Natural killer cell (primary cell): ENCODE data around the gene MUC2. TPM values are rescaled to one million over a fixed set of nuclear protein-coding genes. Genes with fewer than 3 reads are reported as not detected.

Experiments
- ATAC-seq, 3 donors: fragments of 150-1000 bp in 2 of 3; fragments of 200-7000 bp in 1 of 3; cut with Tn5 transposase; 1 replicate in 1 of 3; 2 replicates in 2 of 3; pipeline ENCODE4 v1.10.0; 2021; ENCODE audit warnings: mild to moderate bottlenecking in 2 of 3, moderate library complexity in 2 of 3
- DNase-seq, 2 donors: peaks; one replicate each; pipeline versions ENCODE4 v3.0.0 to v3.0.0-alpha.2; 2013 to 2021; ENCODE audit warnings: mixed read lengths in 1 of 2
- H3K27ac ChIP-seq: one replicate; pipeline ENCODE4 v1.5.1; 2013; ENCODE audit warnings: mild to moderate bottlenecking, low read length
- H3K27me3 ChIP-seq: one replicate; pipeline ENCODE4 v1.6.1; 2013; ENCODE audit warnings: low read length; ENCODE audit not compliant: control insufficient read depth, insufficient read depth
- H3K36me3 ChIP-seq: one replicate; pipeline ENCODE4 v1.6.1; 2013; ENCODE audit warnings: low read length; ENCODE audit not compliant: control insufficient read depth, insufficient read depth
- H3K4me1 ChIP-seq: one replicate; pipeline ENCODE4 v1.6.1; 2013; ENCODE audit warnings: low read length; ENCODE audit not compliant: control insufficient read depth, insufficient read depth
- H3K4me3 ChIP-seq: one replicate; pipeline ENCODE4 v1.5.1; 2013; ENCODE audit warnings: low read length
- H3K9me3 ChIP-seq: one replicate; pipeline ENCODE4 v1.6.1; 2013; ENCODE audit warnings: low read length; ENCODE audit not compliant: control insufficient read depth, insufficient read depth
- H3K27ac Mint-ChIP-seq, 2 donors: one replicate each; pipeline ENCODE4 v1.8.0; 2022; ENCODE audit warnings: mild to moderate bottlenecking in 2 of 2, mixed read lengths in 2 of 2, moderate library complexity in 1 of 2
- H3K27me3 Mint-ChIP-seq, 2 donors: one replicate each; pipeline ENCODE4 v1.8.0; 2022; ENCODE audit warnings: low read depth in 2 of 2, mixed read lengths in 2 of 2
- H3K36me3 Mint-ChIP-seq: one replicate; pipeline ENCODE4 v1.8.0; 2022; ENCODE audit warnings: mixed read lengths
- H3K4me1 Mint-ChIP-seq, 2 donors: one replicate each; pipeline ENCODE4 v1.8.0; 2022; ENCODE audit warnings: mixed read lengths in 2 of 2
- H3K4me3 Mint-ChIP-seq: one replicate; pipeline ENCODE4 v1.8.0; 2022; ENCODE audit warnings: mild to moderate bottlenecking, moderate library complexity, mixed read lengths
- H3K9me3 Mint-ChIP-seq, 2 donors: one replicate each; pipeline ENCODE4 v1.8.0; 2022; ENCODE audit warnings: mixed read lengths in 2 of 2
- WGBS: methylation state at CpG from one replicate; pipeline ENCODE4 v1.1.7; 2013; ENCODE audit warnings: missing lambda C conversion rate; ENCODE audit not compliant: insufficient coverage; 5-methylcytosine and 5-hydroxymethylcytosine counted together
- intact Hi-C: fragments of 100-400 bp; cut with micrococcal nuclease; formaldehyde crosslinking; loops from one replicate; pipeline ENCODE4 v1.14.2; 2022
- total RNA-seq, 4 donors: library from RNA; stranded (reverse); fragments of 120-200 nt in 1 of 4; gene quantifications; one replicate each; pipeline versions ENCODE4 v1.2.3 to v1.2.4, GENCODE V29; 2013 to 2022
- TF ChIP-seq, protein P1 (sequence below): fragments of 200-600 bp; IDR thresholded peaks from one replicate; pipeline ENCODE4 v1.8.0; 2022; ENCODE audit warnings: antibody characterized with exemption

The MUC2 gene
- total RNA-seq, 3 donors from 2014 or later (not counting 1 experiment from before 2014, with no cell fraction given), result not detected

DNA sequence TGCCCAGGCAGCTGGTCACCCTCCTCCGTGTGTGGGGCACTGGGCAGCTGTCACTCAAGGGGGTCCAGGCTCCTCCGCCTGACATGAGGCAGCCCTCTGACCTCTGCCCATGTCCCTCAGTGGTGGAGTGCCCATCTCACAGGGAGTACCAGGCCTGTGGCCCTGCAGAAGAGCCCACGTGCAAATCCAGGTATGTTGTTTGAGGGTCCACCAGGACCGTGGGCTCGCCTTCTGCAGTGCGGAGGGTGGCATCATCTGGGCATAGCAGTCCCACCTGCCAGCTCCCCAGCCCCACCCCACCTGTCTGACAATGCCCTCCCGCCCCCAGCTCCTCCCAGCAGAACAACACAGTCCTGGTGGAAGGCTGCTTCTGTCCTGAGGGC lies 30.5 kb downstream of the MUC2 start:
- H3K27ac Mint-ChIP-seq, result no peak overlapping the region
- no peak overlapping the region for H3K4me3 ChIP-seq
- intact Hi-C loops, result no loop called here
- H3K9me3 ChIP-seq, result no peaks in the 10 kb centered on the region
- DNase-seq (no peak), ATAC-seq (no peak)
- H3K36me3 ChIP-seq, result no peaks in the 10 kb centered on the region
- TF ChIP-seq, protein P1, sequence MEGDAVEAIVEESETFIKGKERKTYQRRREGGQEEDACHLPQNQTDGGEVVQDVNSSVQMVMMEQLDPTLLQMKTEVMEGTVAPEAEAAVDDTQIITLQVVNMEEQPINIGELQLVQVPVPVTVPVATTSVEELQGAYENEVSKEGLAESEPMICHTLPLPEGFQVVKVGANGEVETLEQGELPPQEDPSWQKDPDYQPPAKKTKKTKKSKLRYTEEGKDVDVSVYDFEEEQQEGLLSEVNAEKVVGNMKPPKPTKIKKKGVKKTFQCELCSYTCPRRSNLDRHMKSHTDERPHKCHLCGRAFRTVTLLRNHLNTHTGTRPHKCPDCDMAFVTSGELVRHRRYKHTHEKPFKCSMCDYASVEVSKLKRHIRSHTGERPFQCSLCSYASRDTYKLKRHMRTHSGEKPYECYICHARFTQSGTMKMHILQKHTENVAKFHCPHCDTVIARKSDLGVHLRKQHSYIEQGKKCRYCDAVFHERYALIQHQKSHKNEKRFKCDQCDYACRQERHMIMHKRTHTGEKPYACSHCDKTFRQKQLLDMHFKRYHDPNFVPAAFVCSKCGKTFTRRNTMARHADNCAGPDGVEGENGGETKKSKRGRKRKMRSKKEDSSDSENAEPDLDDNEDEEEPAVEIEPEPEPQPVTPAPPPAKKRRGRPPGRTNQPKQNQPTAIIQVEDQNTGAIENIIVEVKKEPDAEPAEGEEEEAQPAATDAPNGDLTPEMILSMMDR, result no peak
- no peaks in the 10 kb centered on the region for H3K27me3 Mint-ChIP-seq
- no peaks in the 10 kb centered on the region for H3K4me1 ChIP-seq
- H3K4me1 Mint-ChIP-seq, result no peaks in the 10 kb centered on the region
- no peak overlapping the region for H3K27ac ChIP-seq
- 89% methylated on average over 6 of the region's 7 CpGs for WGBS
- H3K4me3 Mint-ChIP-seq, result no peak overlapping the region
- H3K9me3 Mint-ChIP-seq, result no peaks in the 10 kb centered on the region
- no peaks in the 10 kb centered on the region for H3K27me3 ChIP-seq
- no peaks in the 10 kb centered on the region for H3K36me3 Mint-ChIP-seq

DNA sequence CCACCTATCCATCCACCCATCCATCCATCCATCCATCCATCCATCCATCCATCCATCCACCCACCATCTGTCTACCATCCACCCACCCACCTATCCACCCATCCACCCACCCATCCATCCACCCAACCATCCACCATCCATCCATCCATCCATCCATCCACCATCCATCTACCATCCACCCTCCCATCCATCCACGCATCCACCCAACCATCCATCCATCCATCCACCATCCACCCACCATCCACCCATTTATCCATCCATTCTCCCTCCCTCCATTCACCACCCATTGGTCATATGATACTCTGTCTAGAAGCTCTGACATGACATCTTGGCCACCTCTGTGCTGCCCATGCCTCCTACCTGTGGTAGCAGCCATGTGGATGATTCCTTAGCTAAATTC lies 31.7 kb downstream of the MUC2 start:
- H3K36me3 ChIP-seq, result no peaks in the 10 kb centered on the region
- H3K27ac ChIP-seq, result no peak overlapping the region
- H3K4me1 Mint-ChIP-seq, result no peaks in the 10 kb centered on the region
- H3K27me3 ChIP-seq, result no peaks in the 10 kb centered on the region
- no peaks in the 10 kb centered on the region for H3K9me3 Mint-ChIP-seq
- H3K9me3 ChIP-seq, result no peaks in the 10 kb centered on the region
- 97% methylated on average over 1 of the region's 1 CpG for WGBS
- no peaks in the 10 kb centered on the region for H3K4me1 ChIP-seq
- no peak for DNase-seq
- peaks cover 0 to 4% of the 10 kb centered on the region in 2 donors for H3K27me3 Mint-ChIP-seq
- no peaks in the 10 kb centered on the region for H3K36me3 Mint-ChIP-seq
- no peak overlapping the region for H3K4me3 Mint-ChIP-seq
- ATAC-seq, result no peak
- H3K27ac Mint-ChIP-seq, result no peak overlapping the region
- intact Hi-C loops, result no loop called here
- no peak overlapping the region for H3K4me3 ChIP-seq
- TF ChIP-seq, protein P1, result no peak

DNA sequence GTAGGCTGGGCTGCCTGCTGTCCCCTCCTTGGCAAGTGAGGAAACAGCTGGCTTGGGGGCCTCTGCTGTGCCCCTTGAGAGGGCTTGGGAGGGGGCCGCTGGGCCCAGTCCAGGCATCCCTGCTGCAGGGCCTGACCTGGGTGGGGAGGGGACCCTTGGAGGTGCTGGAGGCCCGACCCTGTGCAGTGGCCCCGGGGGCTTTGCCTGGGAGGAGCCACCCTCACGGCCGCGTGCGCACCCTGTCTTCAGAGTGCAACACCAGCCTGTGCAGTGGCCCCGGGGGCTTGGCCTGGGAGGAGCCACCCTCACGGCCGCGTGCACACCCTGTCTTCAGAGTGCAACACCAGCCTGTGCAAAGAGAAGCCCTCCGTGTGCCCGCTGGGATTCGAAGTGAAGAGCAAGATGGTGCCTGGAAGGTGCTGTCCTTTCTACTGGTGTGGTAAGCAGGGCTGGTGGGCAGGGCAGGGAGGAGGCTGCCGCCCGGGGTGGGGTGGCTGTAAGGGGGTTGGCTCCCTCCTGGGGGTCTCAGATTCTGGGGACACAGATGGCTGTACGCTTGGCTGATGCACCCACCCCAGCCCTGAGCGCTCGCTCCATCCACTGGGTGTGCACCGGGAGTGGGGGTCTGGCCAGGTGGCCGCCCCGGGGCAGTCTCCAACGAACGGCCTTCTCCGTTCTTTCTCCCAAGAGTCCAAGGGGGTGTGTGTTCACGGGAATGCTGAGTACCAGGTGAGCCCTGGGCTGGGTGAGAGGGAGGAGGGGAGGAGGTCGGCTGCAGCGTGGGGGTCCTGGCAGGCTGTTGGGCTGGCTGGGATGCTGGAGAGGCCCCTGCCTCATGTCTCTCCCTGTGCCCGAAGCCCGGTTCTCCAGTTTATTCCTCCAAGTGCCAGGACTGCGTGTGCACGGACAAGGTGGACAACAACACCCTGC lies 32.9 kb downstream of the MUC2 start:
- H3K4me1 Mint-ChIP-seq, result no peaks in the 10 kb centered on the region

More for the DNA sequence above, 32.9 kb downstream of the MUC2 start:
- DNase-seq, result no peak
- intact Hi-C loops, result no loop called here
- H3K4me3 ChIP-seq, result no peak overlapping the region
- no peak for ATAC-seq
- no peaks in the 10 kb centered on the region for H3K36me3 Mint-ChIP-seq
- peaks cover 0 to 4% of the 10 kb centered on the region in 2 donors for H3K27me3 Mint-ChIP-seq
- no peak overlapping the region for H3K27ac ChIP-seq
- 89% methylated on average over 32 of the region's 32 CpGs for WGBS
- TF ChIP-seq, protein P1, result no peak
- H3K27ac Mint-ChIP-seq, result no peak overlapping the region
- no peak overlapping the region for H3K4me3 Mint-ChIP-seq
- H3K9me3 Mint-ChIP-seq, result no peaks in the 10 kb centered on the region
- no peaks in the 10 kb centered on the region for H3K27me3 ChIP-seq
- no peaks in the 10 kb centered on the region for H3K36me3 ChIP-seq
- H3K4me1 ChIP-seq, result no peaks in the 10 kb centered on the region
- no peaks in the 10 kb centered on the region for H3K9me3 ChIP-seq
